HCT116 (cell line): ENCODE results near the gene DZIP1L. TPM values are rescaled to one million over a fixed set of nuclear protein-coding genes. Genes with fewer than 3 reads are reported as not detected.
"Not testable (repeated sequence)": the region's sequence is repeated elsewhere in the genome, so short reads cannot be mapped to it uniquely, and the experiment has no call there.

Experiments used
- ATAC-seq: fragments of 200-7000 bp; cut with Tn5 transposase; 2 replicates; pipeline ENCODE4 v1.9.1; 2020; ENCODE audit warnings: mild to moderate bottlenecking, moderate library complexity
- BruUV-seq: library from RNA; stranded (reverse); fragments of 400-500 nt; replicated peaks from 2 replicates; lab custom pipeline; 2021; lab: Mats Ljungman, UMichigan
- CTCF ChIA-PET: fragments of 300-600 bp; sonication (Branson Sonifier 250); formaldehyde crosslinking; loops from one replicate; lab custom pipeline; 2021; ENCODE audit warnings: antibody characterized with exemption; lab: Charles Lee
- POLR2A ChIA-PET: fragments of 300-600, 350-600 bp; sonication (Branson Sonifier 250); formaldehyde crosslinking; loops from one replicate; lab custom pipeline; 2021; ENCODE audit warnings: antibody characterized with exemption; lab: Charles Lee
- RAD21 ChIA-PET, 2 experiments: fragments of 300-600 bp; sonication (Branson Sonifier 250); formaldehyde crosslinking; loops; one replicate each; lab custom pipeline; 2023; ENCODE audit warnings: low total read pairs in 2 of 2; ENCODE audit not compliant: uncharacterized antibody in 2 of 2, unreplicated experiment in 2 of 2, low non-redundant PET in 1 of 2; lab: Charles Lee
- DNase-seq: peaks from one replicate; pipeline ENCODE4 v3.0.0-alpha.2; 2010; ENCODE audit warnings: low read depth, low spot score
- H2AFZ ChIP-seq: fragments of 200-600 bp; shearing (Covaris generic), sonication (generic); 2 replicates; pipeline ENCODE4 v1.6.1; 2017; ENCODE audit warnings: low read depth, mixed run types, mixed read lengths, antibody characterized with exemption, low read length; ENCODE audit not compliant: poor library complexity, severe bottlenecking
- H3K27ac ChIP-seq: 2 replicates; pipeline ENCODE4 v1.5.1; 2012; ENCODE audit warnings: low read depth, low read length
- H3K27me3 ChIP-seq: fragments of 200-600 bp; sonication (generic); 2 replicates; pipeline ENCODE4 v1.6.1; 2016; ENCODE audit warnings: mixed run types, low read length, mixed read lengths; ENCODE audit not compliant: insufficient read depth
- H3K36me3 ChIP-seq, 2 experiments: fragments of 200-500 bp in 1 of 2; fragments of 200-600 bp in 1 of 2; sonication (Bioruptor generic) in 1 of 2; sonication (generic) in 1 of 2; 2 replicates each; pipeline versions ENCODE4 v1.5.1 to v1.6.1; 2014 to 2016; ENCODE audit warnings: low read length in 2 of 2, inconsistent platforms in 1 of 2, mixed read lengths in 1 of 2, mixed run types in 1 of 2; ENCODE audit not compliant: insufficient read depth in 2 of 2, control insufficient read depth in 1 of 2
- H3K4me1 ChIP-seq, 2 experiments: fragments of 200-600 bp in 1 of 2; sonication (generic) in 1 of 2; 2 replicates each; pipeline versions ENCODE4 v1.5.1 to v1.6.1; 2012 to 2017; ENCODE audit warnings: low read length in 2 of 2, inconsistent platforms in 1 of 2, mild to moderate bottlenecking in 1 of 2, mixed read lengths in 1 of 2, mixed run types in 1 of 2, moderate library complexity in 1 of 2; ENCODE audit not compliant: insufficient read depth in 2 of 2, control insufficient read depth in 1 of 2
- H3K4me2 ChIP-seq: fragments of 200-600 bp; sonication (generic); 2 replicates; pipeline ENCODE4 v1.6.1; 2017; ENCODE audit warnings: mixed run types, low read length, mixed read lengths
- H3K4me3 ChIP-seq, 2 experiments: fragments of 200-600 bp in 1 of 2; sonication (generic) in 1 of 2; replicated peaks in 1 of 2; 2 replicates each; pipeline ENCODE4 v1.5.1; 2011 to 2016; ENCODE audit warnings: low read length in 2 of 2, control low read depth in 1 of 2, low read depth in 1 of 2, mild to moderate bottlenecking in 1 of 2, mixed read lengths in 1 of 2, mixed run types in 1 of 2
- H3K79me2 ChIP-seq: fragments of 200-600 bp; sonication (generic); 2 replicates; pipeline ENCODE4 v1.6.1; 2017; ENCODE audit warnings: mild to moderate bottlenecking, mixed run types, low read length, moderate library complexity, mixed read lengths; ENCODE audit not compliant: insufficient read depth
- H3K9ac ChIP-seq: fragments of 200-600 bp; sonication (generic); 2 replicates; pipeline ENCODE4 v1.6.1; 2016; ENCODE audit warnings: low read length, mixed read lengths
- H3K9me2 ChIP-seq: fragments of 200-600 bp; sonication (generic), shearing (Covaris generic); 2 replicates; pipeline ENCODE4 v1.6.1; 2017; ENCODE audit warnings: mixed run types, mild to moderate bottlenecking, moderate library complexity; ENCODE audit not compliant: insufficient read depth
- H3K9me3 ChIP-seq, 2 experiments: fragments of 200-500 bp in 1 of 2; fragments of 200-600 bp in 1 of 2; sonication (Bioruptor generic) in 1 of 2; sonication (generic) in 1 of 2; 2 replicates each; pipeline ENCODE4 v1.6.1; 2014 to 2017; ENCODE audit warnings: low read length in 2 of 2, mixed read lengths in 2 of 2, inconsistent platforms in 1 of 2, low read depth in 1 of 2, mild to moderate bottlenecking in 1 of 2, mixed run types in 1 of 2, moderate library complexity in 1 of 2; ENCODE audit not compliant: control insufficient read depth in 1 of 2, insufficient read depth in 1 of 2
- H4K20me1 ChIP-seq: fragments of 200-600 bp; sonication (generic), shearing (Covaris generic); 2 replicates; pipeline ENCODE4 v1.6.1; 2017; ENCODE audit warnings: mixed run types, mild to moderate bottlenecking, moderate library complexity; ENCODE audit not compliant: insufficient read depth
- CBX3 ChIP-seq: IDR thresholded peaks from 2 replicates; pipeline ENCODE4 v1.6.1; 2012; ENCODE audit warnings: low read depth
- SIN3A ChIP-seq: IDR thresholded peaks from 2 replicates; pipeline ENCODE4 v1.6.1; 2012; ENCODE audit warnings: low read depth
- TCF7L2 ChIP-seq: IDR thresholded peaks from 2 replicates; pipeline ENCODE4 v1.7.0; 2011; ENCODE audit warnings: borderline replicate concordance, inconsistent platforms; ENCODE audit not compliant: insufficient read depth, insufficient read length; ENCODE audit errors: extremely low read depth
- YY1 ChIP-seq: IDR thresholded peaks from 2 replicates; pipeline ENCODE4 v1.6.1; 2011; ENCODE audit warnings: low read length, low read depth, moderate library complexity, mild to moderate bottlenecking; ENCODE audit not compliant: insufficient replicate concordance; ENCODE audit errors: extremely low read depth
- ZNF274 ChIP-seq: fragments of 200-500 bp; sonication (Bioruptor generic); IDR thresholded peaks from 2 replicates; pipeline ENCODE4 v1.6.1; 2014; ENCODE audit warnings: mild to moderate bottlenecking, low read depth, low read length, inconsistent platforms
- intact Hi-C: fragments of 100-400 bp; cut with micrococcal nuclease; formaldehyde crosslinking; loops from 2 replicates; pipeline ENCODE4 v1.10.0; 2022
- total RNA-seq: library from RNA; stranded (reverse); gene quantifications from one replicate; pipeline ENCODE4 v1.2.1, GENCODE V29; 2021; ENCODE audit not compliant: unreplicated experiment
- TF ChIP-seq, protein P1 (sequence below), 3 experiments: fragments of 200-600 bp in 1 of 3; sonication (generic) in 1 of 3; IDR thresholded peaks in 2 of 3; conservative IDR thresholded peaks in 1 of 3; 2 replicates each; pipeline ENCODE4 v1.5.1; 2012 to 2017; ENCODE audit warnings: low read depth in 2 of 3, low read length in 2 of 3, antibody characterized with exemption in 1 of 3, borderline replicate concordance in 1 of 3, control low read depth in 1 of 3, mild to moderate bottlenecking in 1 of 3, mixed read lengths in 1 of 3, mixed run types in 1 of 3, moderate library complexity in 1 of 3; ENCODE audit not compliant: insufficient read depth in 1 of 3

The DZIP1L gene
- total RNA-seq, 1 experiment from 2014 or later, result 9.6 TPM

DNA sequence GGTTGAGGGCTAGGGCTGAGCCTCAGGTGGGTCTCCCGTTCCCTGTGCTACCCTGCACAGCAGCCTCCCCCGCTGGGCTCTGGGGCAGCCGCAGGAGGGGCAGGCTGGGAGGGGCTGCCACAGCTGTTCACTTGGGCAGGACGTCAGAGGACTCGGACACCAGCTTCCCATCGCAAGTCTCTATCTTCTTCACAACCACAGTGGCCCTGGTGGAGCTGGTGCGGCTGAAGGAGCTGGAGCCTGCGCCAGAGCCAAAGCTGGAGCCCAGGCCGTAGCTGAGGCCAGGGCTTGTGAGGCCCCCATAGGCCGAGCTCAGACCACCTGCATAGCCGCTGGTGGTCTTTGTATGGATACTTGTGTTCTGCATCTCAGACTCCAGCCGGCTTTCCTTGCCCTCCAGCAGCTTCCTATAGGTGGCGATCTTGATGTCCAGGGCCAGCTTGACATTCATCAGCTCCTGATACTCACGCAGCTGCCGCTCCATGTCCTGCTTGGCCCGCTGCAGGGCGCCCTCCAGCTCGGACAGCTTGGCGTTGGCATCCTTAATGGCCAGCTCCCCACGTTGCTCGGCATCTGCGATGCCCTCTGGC is 14.0 kb downstream of the DZIP1L start:
- H2AFZ ChIP-seq, H3K79me2 ChIP-seq, H3K9ac ChIP-seq, H3K4me2 ChIP-seq, H3K36me3 ChIP-seq, BruUV-seq, RAD21 ChIA-PET, DNase-seq, H3K4me1 ChIP-seq, H4K20me1 ChIP-seq, intact Hi-C loops, H3K27ac ChIP-seq, H3K9me2 ChIP-seq, H3K27me3 ChIP-seq, POLR2A ChIA-PET, H3K9me3 ChIP-seq, H3K4me3 ChIP-seq: not testable (repeated sequence)
- ATAC-seq, result 0 out of 2 replicates have a peak, but pooled peaks have one; percentile 57
- CTCF ChIA-PET, result interaction anchor here (0.7 to 1.4 kb wide), 4 partner anchors 11 to 20 kb away, joined by 3 to 10 read pairs (median 6); partner anchors contain the start of gene DZIP1L
- TF ChIP-seq, protein P1, sequence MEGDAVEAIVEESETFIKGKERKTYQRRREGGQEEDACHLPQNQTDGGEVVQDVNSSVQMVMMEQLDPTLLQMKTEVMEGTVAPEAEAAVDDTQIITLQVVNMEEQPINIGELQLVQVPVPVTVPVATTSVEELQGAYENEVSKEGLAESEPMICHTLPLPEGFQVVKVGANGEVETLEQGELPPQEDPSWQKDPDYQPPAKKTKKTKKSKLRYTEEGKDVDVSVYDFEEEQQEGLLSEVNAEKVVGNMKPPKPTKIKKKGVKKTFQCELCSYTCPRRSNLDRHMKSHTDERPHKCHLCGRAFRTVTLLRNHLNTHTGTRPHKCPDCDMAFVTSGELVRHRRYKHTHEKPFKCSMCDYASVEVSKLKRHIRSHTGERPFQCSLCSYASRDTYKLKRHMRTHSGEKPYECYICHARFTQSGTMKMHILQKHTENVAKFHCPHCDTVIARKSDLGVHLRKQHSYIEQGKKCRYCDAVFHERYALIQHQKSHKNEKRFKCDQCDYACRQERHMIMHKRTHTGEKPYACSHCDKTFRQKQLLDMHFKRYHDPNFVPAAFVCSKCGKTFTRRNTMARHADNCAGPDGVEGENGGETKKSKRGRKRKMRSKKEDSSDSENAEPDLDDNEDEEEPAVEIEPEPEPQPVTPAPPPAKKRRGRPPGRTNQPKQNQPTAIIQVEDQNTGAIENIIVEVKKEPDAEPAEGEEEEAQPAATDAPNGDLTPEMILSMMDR (IDR thresholded peaks at IDR 0.05 in 2 of 3, conservative IDR thresholded peaks at IDR 0.05 in 1 of 3; ENCODE audit: borderline replicate concordance in 1 of 3, insufficient read depth in 1 of 3, low read depth in 2 of 3, low read length in 2 of 3), result peak in 2 of 3 experiments; percentile 41 to 47; a peak in 4 of 6 replicates
- TF ChIP-seq, all 23 proteins: peak for 1; not testable (repeated sequence) for 22

DNA sequence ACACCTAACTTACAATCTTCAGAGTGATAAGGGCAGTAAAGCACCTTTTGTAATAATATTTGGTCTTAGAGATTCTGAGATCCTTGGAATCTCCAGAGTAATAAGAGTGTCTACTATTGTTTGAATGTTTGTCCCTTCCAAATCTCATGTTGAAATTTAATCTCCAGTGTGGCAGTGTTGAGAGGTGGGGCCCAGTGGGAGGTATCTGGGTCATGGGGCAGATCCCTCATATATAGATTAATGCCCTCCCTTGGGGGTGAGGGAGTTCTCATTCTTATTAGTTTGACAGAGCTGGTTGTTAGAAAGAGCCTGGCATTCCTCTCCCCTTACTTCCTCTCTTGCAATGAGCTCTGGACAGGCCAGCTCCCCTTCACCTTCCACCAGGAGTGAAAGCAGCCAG is 16.0 kb downstream of the DZIP1L start:
- CTCF ChIA-PET, result interaction anchor here (0.7 kb wide), 1 partner anchor 17 kb away, joined by 3 read pairs; no protein-coding TSS in a partner anchor
- POLR2A ChIA-PET, result no interaction called here

More for the DNA sequence above, 16.0 kb downstream of the DZIP1L start:
- no peaks in the 10 kb centered on the region for H4K20me1 ChIP-seq
- BruUV-seq, result no TSS peak
- no peaks in the 10 kb centered on the region for H3K27me3 ChIP-seq
- peaks cover 0 to 4% of the 10 kb centered on the region in 2 experiments; a peak in 1 of 4 replicates for H3K4me1 ChIP-seq
- no peaks in the 10 kb centered on the region for H3K9me3 ChIP-seq
- no peaks in the 10 kb centered on the region for H3K79me2 ChIP-seq
- no peak overlapping the region for H3K4me3 ChIP-seq
- H3K27ac ChIP-seq, result no peak overlapping the region
- intact Hi-C loops, result no loop called here
- no peak overlapping the region for H2AFZ ChIP-seq
- H3K9ac ChIP-seq, result no peak overlapping the region
- no peaks in the 10 kb centered on the region for H3K9me2 ChIP-seq
- TF ChIP-seq SIN3A (no peak), ZNF274 (no peak), CBX3 (no peak), YY1 (no peak), TCF7L2 (no peak)
- ATAC-seq (no peak), DNase-seq (no peak)
- no peak overlapping the region for H3K4me2 ChIP-seq
- H3K36me3 ChIP-seq, result 0 out of 4 replicates have a peak, but pooled peaks cover 0 to 2% of the 10 kb centered on the region in 2 experiments
- RAD21 ChIA-PET, result no interaction called here
